IMR-90 (cell line): ENCODE results near the gene NUP210L. TPM values are rescaled to one million over a fixed set of nuclear protein-coding genes. Genes with fewer than 3 reads are reported as not detected.

ENCODE experiments used
- ATAC-seq: fragments of 200-7000 bp; cut with Tn5 transposase; 2 replicates; pipeline ENCODE4 v1.9.1; 2020; ENCODE audit warnings: low read depth, mild to moderate bottlenecking, moderate library complexity
- BruUV-seq: library from RNA; stranded (reverse); fragments of 400-500 nt; replicated peaks from 2 replicates; lab custom pipeline; 2021; lab: Mats Ljungman, UMichigan
- CTCF ChIA-PET: fragments of 300-600 bp; formaldehyde crosslinking; extraction: SDS; loops from one replicate; lab custom pipeline; 2021; ENCODE audit warnings: antibody characterized with exemption; lab: Yijun Ruan, JAX
- POLR2A ChIA-PET: fragments of 300-600 bp; sonication (Branson Sonifier 250); formaldehyde crosslinking; loops from one replicate; lab custom pipeline; 2022; ENCODE audit warnings: antibody characterized with exemption; ENCODE audit not compliant: unreplicated experiment; lab: Charles Lee
- DNase-seq: peaks from one replicate; pipeline ENCODE4 v3.0.0; 2013
- H2AFZ ChIP-seq: replicated peaks from 2 replicates; pipeline ENCODE3; 2013; ENCODE audit warnings: low read length, mild to moderate bottlenecking; ENCODE audit not compliant: poor library complexity
- H2AK5ac ChIP-seq: 2 replicates; pipeline ENCODE4 v1.6.1; 2013; ENCODE audit warnings: low read depth, low read length, inconsistent platforms
- H2AK9ac ChIP-seq: replicated peaks from 2 replicates; pipeline ENCODE3; 2013; ENCODE audit warnings: mild to moderate bottlenecking, low read depth, low read length, moderate library complexity; ENCODE audit not compliant: poor library complexity
- H2BK120ac ChIP-seq: 2 replicates; pipeline ENCODE4 v1.6.1; 2013; ENCODE audit warnings: low read depth, low read length, inconsistent platforms
- H2BK15ac ChIP-seq: 3 replicates; pipeline ENCODE4 v1.6.1; 2013; ENCODE audit warnings: low read depth, low read length, inconsistent platforms
- H2BK20ac ChIP-seq: 2 replicates; pipeline ENCODE4 v1.6.1; 2013; ENCODE audit warnings: low read depth, mild to moderate bottlenecking, inconsistent platforms, low read length, moderate library complexity
- H2BK5ac ChIP-seq: 2 replicates; pipeline ENCODE4 v1.6.1; 2013; ENCODE audit warnings: mild to moderate bottlenecking, low read depth, low read length, inconsistent platforms; ENCODE audit not compliant: poor library complexity, severe bottlenecking
- H3K14ac ChIP-seq: replicated peaks from 2 replicates; pipeline ENCODE4 v1.6.1; 2013; ENCODE audit warnings: low read depth, low read length, inconsistent platforms
- H3K18ac ChIP-seq: 2 replicates; pipeline ENCODE4 v1.6.1; 2013; ENCODE audit warnings: low read depth, low read length, control low read depth
- H3K23ac ChIP-seq: 2 replicates; pipeline ENCODE4 v1.6.1; 2013; ENCODE audit warnings: low read depth, low read length, inconsistent platforms
- H3K27ac ChIP-seq: 2 replicates; pipeline ENCODE4 v1.5.1; 2013; ENCODE audit warnings: mild to moderate bottlenecking, control low read depth, low read length; ENCODE audit not compliant: insufficient read depth
- H3K27me3 ChIP-seq: 2 replicates; pipeline ENCODE4 v1.6.1; 2013; ENCODE audit warnings: low read length; ENCODE audit not compliant: control insufficient read depth, insufficient read depth
- H3K36me3 ChIP-seq: 2 replicates; pipeline ENCODE4 v1.6.1; 2013; ENCODE audit warnings: low read length, mixed read lengths; ENCODE audit not compliant: control insufficient read depth, insufficient read depth
- H3K4ac ChIP-seq: 2 replicates; pipeline ENCODE4 v1.6.1; 2013; ENCODE audit warnings: low read depth, low read length, inconsistent platforms
- H3K4me1 ChIP-seq: 2 replicates; pipeline ENCODE4 v1.6.1; 2013; ENCODE audit warnings: low read length, mixed read lengths; ENCODE audit not compliant: control insufficient read depth, insufficient read depth
- H3K4me2 ChIP-seq: 2 replicates; pipeline ENCODE4 v1.6.1; 2013; ENCODE audit warnings: low read depth, mild to moderate bottlenecking, control low read depth, low read length, moderate library complexity
- H3K4me3 ChIP-seq: 2 replicates; pipeline ENCODE4 v1.5.1; 2013; ENCODE audit warnings: low read depth, mild to moderate bottlenecking, control low read depth, low read length, moderate library complexity; ENCODE audit not compliant: insufficient read depth
- H3K56ac ChIP-seq: 2 replicates; pipeline ENCODE4 v1.6.1; 2013; ENCODE audit warnings: low read length, inconsistent platforms; ENCODE audit not compliant: insufficient read depth; ENCODE audit errors: extremely low read depth
- H3K79me1 ChIP-seq, 2 experiments: 2 replicates each; pipeline ENCODE4 v1.6.1; 2013; ENCODE audit warnings: low read length in 2 of 2, inconsistent platforms in 1 of 2, low read depth in 1 of 2
- H3K9ac ChIP-seq: 2 replicates; pipeline ENCODE4 v1.6.1; 2013; ENCODE audit warnings: low read depth, low read length, control low read depth
- H3K9me1 ChIP-seq: 2 replicates; pipeline ENCODE4 v1.6.1; 2013; ENCODE audit warnings: low read length, inconsistent platforms; ENCODE audit not compliant: insufficient read depth
- H3K9me3 ChIP-seq: 2 replicates; pipeline ENCODE4 v1.6.1; 2013; ENCODE audit warnings: low read length; ENCODE audit not compliant: control insufficient read depth, insufficient read depth
- H4K20me1 ChIP-seq: 2 replicates; pipeline ENCODE4 v1.6.1; 2013; ENCODE audit warnings: low read length, inconsistent platforms; ENCODE audit not compliant: insufficient read depth
- H4K5ac ChIP-seq: 2 replicates; pipeline ENCODE4 v1.6.1; 2013; ENCODE audit warnings: mild to moderate bottlenecking, low read depth, low read length, control low read depth
- H4K8ac ChIP-seq, 2 experiments: 2 replicates each; pipeline ENCODE4 v1.6.1; 2013; ENCODE audit warnings: low read depth in 2 of 2, low read length in 2 of 2, control low read depth in 1 of 2, inconsistent platforms in 1 of 2
- H4K91ac ChIP-seq: 2 replicates; pipeline ENCODE4 v1.6.1; 2013; ENCODE audit warnings: low read depth, low read length, inconsistent platforms; ENCODE audit not compliant: insufficient read depth
- BHLHE40 ChIP-seq: fragments of 150-350 bp; IDR thresholded peaks from 2 replicates; pipeline ENCODE4 v1.6.1; 2016; ENCODE audit warnings: mild to moderate bottlenecking, low read depth, low read length
- CEBPB ChIP-seq: IDR thresholded peaks from 2 replicates; pipeline ENCODE4 v1.6.1; 2012; ENCODE audit warnings: low read depth, low read length, improper control_type of control experiment
- CHD1 ChIP-seq: IDR thresholded peaks from 2 replicates; pipeline ENCODE4 v1.6.1; 2012; ENCODE audit warnings: low read depth, low read length, improper control_type of control experiment
- CTCF ChIP-seq: conservative IDR thresholded peaks from 2 replicates; pipeline ENCODE4 v1.5.1; 2012; ENCODE audit warnings: mild to moderate bottlenecking, low read depth, low read length, improper control_type of control experiment
- ELK1 ChIP-seq: fragments of 150-350 bp; IDR thresholded peaks from 2 replicates; pipeline ENCODE4 v1.6.1; 2016; ENCODE audit warnings: low read depth, mild to moderate bottlenecking, low read length, moderate library complexity, borderline replicate concordance
- FOS ChIP-seq: fragments of 150-350 bp; IDR thresholded peaks from 2 replicates; pipeline ENCODE4 v1.6.1; 2016; ENCODE audit warnings: low read depth, low read length
- MAFK ChIP-seq: IDR thresholded peaks from 2 replicates; pipeline ENCODE4 v1.6.1; 2012; ENCODE audit warnings: low read depth, low read length, improper control_type of control experiment
- MAZ ChIP-seq: IDR thresholded peaks from 2 replicates; pipeline ENCODE4 v1.6.1; 2012; ENCODE audit warnings: low read depth, mild to moderate bottlenecking, low read length, improper control_type of control experiment, moderate library complexity, borderline replicate concordance
- MXI1 ChIP-seq: IDR thresholded peaks from 2 replicates; pipeline ENCODE4 v1.6.1; 2012; ENCODE audit warnings: low read depth, mild to moderate bottlenecking, low read length, moderate library complexity, borderline replicate concordance
- POLR2A ChIP-seq: IDR thresholded peaks from 2 replicates; pipeline ENCODE4 v1.6.1; 2012; ENCODE audit warnings: mild to moderate bottlenecking, low read depth, low read length
- RAD21 ChIP-seq: IDR thresholded peaks from 2 replicates; pipeline ENCODE4 v1.6.1; 2012; ENCODE audit warnings: low read length, improper control_type of control experiment
- RCOR1 ChIP-seq: IDR thresholded peaks from 2 replicates; pipeline ENCODE4 v1.6.1; 2012; ENCODE audit warnings: mild to moderate bottlenecking, low read length, improper control_type of control experiment; ENCODE audit not compliant: insufficient replicate concordance
- RFX5 ChIP-seq: IDR thresholded peaks from 2 replicates; pipeline ENCODE4 v1.8.0; 2012; ENCODE audit warnings: low read depth, mild to moderate bottlenecking, low read length, moderate library complexity
- SMC3 ChIP-seq: fragments of 150-350 bp; IDR thresholded peaks from 2 replicates; pipeline ENCODE4 v1.6.1; 2016; ENCODE audit warnings: low read depth, mild to moderate bottlenecking, antibody characterized with exemption, low read length, moderate library complexity
- USF2 ChIP-seq: fragments of 150-350 bp; IDR thresholded peaks from 2 replicates; pipeline ENCODE4 v1.6.1; 2017; ENCODE audit warnings: mild to moderate bottlenecking, antibody characterized with exemption, low read length, low read depth
- WGBS, 2 experiments: methylation state at CpG; one replicate each; pipeline versions ENCODE4 v1.1.5 to v1.1.7; 2013; ENCODE audit warnings: missing lambda C conversion rate in 2 of 2; ENCODE audit not compliant: insufficient read length in 1 of 2; ENCODE audit errors: extremely low coverage in 2 of 2; 5-methylcytosine and 5-hydroxymethylcytosine counted together
- dilution Hi-C: fragments of 300-500 bp; cut with HindIII; formaldehyde crosslinking; loops from one replicate; pipeline ENCODE4 v1.14.3; 2018; ENCODE audit warnings: low sequenced_read_pairs; ENCODE audit not compliant: unreplicated experiment
- in situ Hi-C: fragments of 300-500 bp; cut with MboI; formaldehyde crosslinking; loops from 3 replicates; pipeline ENCODE4 v1.14.3; 2019; ENCODE audit warnings: low sequenced_read_pairs, inconsistent platforms, mixed read lengths
- intact Hi-C: fragments of 100-400 bp; cut with micrococcal nuclease; formaldehyde crosslinking; loops from 2 replicates; pipeline ENCODE4 v1.10.0; 2022
- polyA plus RNA-seq, 3 experiments: library from polyadenylated mRNA; depleted of rRNA; stranded (reverse); fragments of >200 nt; gene quantifications; 2 replicates each; pipeline ENCODE4 v1.2.3, GENCODE V29; 2012; ENCODE audit warnings: low replicate concordance in 1 of 3
- total RNA-seq: library from RNA; depleted of rRNA; stranded (reverse); fragments of >200 nt; gene quantifications from 2 replicates; pipeline ENCODE4 v1.2.3, GENCODE V29; 2012

Gene NUP210L
- total and polyA plus RNA-seq, 2 of the 4 experiments (the other 2 are of a cell fraction) = under 0.01 to 0.02 TPM

- DNase-seq = no peak
- H2AK9ac ChIP-seq = peak overlapping the region; percentile 98
- TF ChIP-seq MAFK (no peak), BHLHE40 (no peak), RFX5 (no peak), MXI1 (no peak), SMC3 (no peak), MAZ (no peak), RAD21 (no peak), CTCF (no peak), RCOR1 (no peak), CHD1 (no peak), POLR2A (no peak; the same call in 1 of the 2 replicates), ELK1 (no peak), CEBPB (no peak), FOS (no peak), USF2 (no peak)
These were observed 191.0 kb downstream of the NUP210L start for GRCh38 chr1:153963850-153964331.

More at GRCh38 chr1:153963850-153964331, 191.0 kb downstream of the NUP210L start:
- Histone ChIP-seq H3K4me2 (peak overlapping the region; percentile 86), H3K4ac (peak overlapping the region; percentile 97), H3K27ac (peak overlapping the region; percentile 36), H3K9ac (peak overlapping the region; percentile 62), H4K20me1 (peaks cover 3% of the 10 kb centered on the region), H2AFZ (peak overlapping the region; percentile 98), H3K9me3 (no peaks in the 10 kb centered on the region), H3K36me3 (peaks cover 13% of the 10 kb centered on the region; the same call in 1 of the 2 replicates), H3K4me1 (peaks cover 7% of the 10 kb centered on the region), H4K91ac (peak overlapping the region; percentile 86), H3K23ac (peak overlapping the region; percentile 98), H3K27me3 (no peaks in the 10 kb centered on the region), H2BK5ac (peak overlapping the region; percentile 69), H4K5ac (peak overlapping the region; percentile 54), H4K8ac (peak overlapping the region; percentile 61 to 87), H3K18ac (peak overlapping the region; percentile 14), H3K79me1 (peaks cover 14 to 67% of the 10 kb centered on the region in 2 experiments; a peak in 3 of 4 replicates), H2AK5ac (peak overlapping the region; percentile 93), H2BK20ac (peak overlapping the region; percentile 58; the same call in 1 of the 2 replicates), H2BK15ac (peak overlapping the region; percentile 42; the same call in 1 of the 3 replicates), H3K14ac (peak overlapping the region; percentile 94), H3K9me1 (peaks cover 17% of the 10 kb centered on the region; the same call in 1 of the 2 replicates), H2BK120ac (peak overlapping the region; percentile 68), H3K4me3 (peak overlapping the region; percentile 76), H3K56ac (peak overlapping the region; percentile 87)
- ChIA-PET POLR2A (interaction anchor here (1.1 kb wide), 1 partner anchor 14 kb away, joined by 3 read pairs; the partner anchor contains the start of gene JTB), CTCF (interaction anchor here (1.4 to 2.1 kb wide), 2 partner anchors 12 to 18 kb away, joined by 3 to 10 read pairs; partner anchors contain the start of gene DENND4B)
- intact Hi-C loops = loop anchor here (2.0 kb wide), 1 partner anchor 23 kb away; the partner anchor contains the start of gene RAB13
- dilution Hi-C loops = no loop called here
- no peak for ATAC-seq
- 1% methylated on average over 14 of the region's 22 CpGs; no CpG with 5 or more reads in 1 of the 2 experiments for whole genome bisulfite sequencing, 2 experiments
- in situ Hi-C loops = loop anchor here (25.0 kb wide), 1 partner anchor 427 kb away; the partner anchor contains the start of genes S100A3, S100A4, S100A5 and S100A6
- BruUV-seq = TSS peak; percentile 37
